ENCODE results near the gene TMEM185A.
"Not testable (repeated sequence)": the region's sequence is repeated elsewhere in the genome, so short reads cannot be mapped to it uniquely, and the experiment has no call there.

TMEM185A gene

GRCh38 chrX:149639568-149639967, 8.0 kb upstream of the TMEM185A start:
- ATAC-seq, result no peak
- Mint-ChIP-seq H3K4me1 (peaks cover 2% of the 10 kb centered on the region), H3K4me3 (no peak overlapping the region), H3K27ac (no peak overlapping the region), H3K27me3 (peaks cover 2% of the 10 kb centered on the region), H3K36me3 (ENCODE audit: low read depth) (no peaks in the 10 kb centered on the region), H3K9me3 (no peaks in the 10 kb centered on the region)
- DNase-seq, result no peak

GRCh38 chrX:149638860-149639259, 7.3 kb upstream of the TMEM185A start:
- peaks cover 2% of the 10 kb centered on the region for H3K4me1 Mint-ChIP-seq
- H3K9me3 Mint-ChIP-seq, result no peaks in the 10 kb centered on the region
- no peak for ATAC-seq
- peaks cover 2% of the 10 kb centered on the region for H3K27me3 Mint-ChIP-seq
- H3K4me3 Mint-ChIP-seq, result no peak overlapping the region
- DNase-seq, result no peak
- H3K27ac Mint-ChIP-seq, result no peak overlapping the region
- H3K36me3 Mint-ChIP-seq (ENCODE audit: low read depth), result no peaks in the 10 kb centered on the region

- no peak overlapping the region for H3K27ac Mint-ChIP-seq
- H3K27me3 Mint-ChIP-seq, result peaks cover 2% of the 10 kb centered on the region
- H3K4me1 Mint-ChIP-seq, result peaks cover 25% of the 10 kb centered on the region
- ATAC-seq, result no peak
- no peak overlapping the region for H3K4me3 Mint-ChIP-seq
- H3K36me3 Mint-ChIP-seq (ENCODE audit: low read depth), result no peaks in the 10 kb centered on the region
- no peak for DNase-seq
- no peaks in the 10 kb centered on the region for H3K9me3 Mint-ChIP-seq
These were observed 1.9 kb upstream of the TMEM185A start for GRCh38 chrX:149633511-149633910.

GRCh38 chrX:149630681-149631233, 835 bp downstream of the TMEM185A start:
- ATAC-seq, result no peak
- Mint-ChIP-seq H3K4me1 (peaks cover 37% of the 10 kb centered on the region), H3K27ac (peak overlapping the region; percentile 85), H3K9me3 (no peaks in the 10 kb centered on the region), H3K36me3 (ENCODE audit: low read depth) (no peaks in the 10 kb centered on the region), H3K27me3 (peaks cover 2% of the 10 kb centered on the region), H3K4me3 (peak overlapping the region; percentile 88)
- no peak for DNase-seq

GRCh38 chrX:149629730-149630387, 1.7 kb downstream of the TMEM185A start:
- Mint-ChIP-seq H3K4me1 (peaks cover 46% of the 10 kb centered on the region), H3K36me3 (ENCODE audit: low read depth) (no peaks in the 10 kb centered on the region), H3K9me3 (no peaks in the 10 kb centered on the region), H3K27me3 (peaks cover 2% of the 10 kb centered on the region), H3K27ac (no peak overlapping the region), H3K4me3 (peak overlapping the region; percentile 88)
- ATAC-seq (no peak), DNase-seq (no peak)

- no peak for ATAC-seq
- peaks cover 53% of the 10 kb centered on the region for H3K4me1 Mint-ChIP-seq
- no peaks in the 10 kb centered on the region for H3K36me3 Mint-ChIP-seq (ENCODE audit: low read depth)
- H3K27me3 Mint-ChIP-seq, result no peaks in the 10 kb centered on the region
- DNase-seq, result no peak
- no peaks in the 10 kb centered on the region for H3K9me3 Mint-ChIP-seq
- H3K27ac Mint-ChIP-seq, result no peak overlapping the region
- H3K4me3 Mint-ChIP-seq, result no peak overlapping the region
These were observed 2.8 kb downstream of the TMEM185A start for GRCh38 chrX:149628768-149629167.

- Mint-ChIP-seq H3K27ac (no peak overlapping the region), H3K27me3 (no peaks in the 10 kb centered on the region), H3K4me1 (peaks cover 54% of the 10 kb centered on the region), H3K4me3 (no peak overlapping the region), H3K36me3 (ENCODE audit: low read depth) (no peaks in the 10 kb centered on the region), H3K9me3 (no peaks in the 10 kb centered on the region)
- DNase-seq (no peak), ATAC-seq (no peak)
These were observed 3.3 kb downstream of the TMEM185A start for GRCh38 chrX:149628280-149628679.

- H3K27ac Mint-ChIP-seq; H3K27me3 Mint-ChIP-seq; H3K36me3 Mint-ChIP-seq (ENCODE audit: low read depth); DNase-seq; H3K4me3 Mint-ChIP-seq; H3K9me3 Mint-ChIP-seq; ATAC-seq: not testable (repeated sequence)
- peaks cover 52% of the 10 kb centered on the region for H3K4me1 Mint-ChIP-seq
These were observed 4.8 kb downstream of the TMEM185A start for GRCh38 chrX:149626829-149627228.

GRCh38 chrX:149619662-149620061, 11.9 kb downstream of the TMEM185A start:
- not testable (repeated sequence) for H3K4me3 Mint-ChIP-seq; ATAC-seq; DNase-seq; H3K27me3 Mint-ChIP-seq; H3K9me3 Mint-ChIP-seq; H3K36me3 Mint-ChIP-seq (ENCODE audit: low read depth); H3K27ac Mint-ChIP-seq
- peaks cover 12% of the 10 kb centered on the region for H3K4me1 Mint-ChIP-seq

GRCh38 chrX:149618871-149619270, 12.7 kb downstream of the TMEM185A start:
- Mint-ChIP-seq H3K36me3 (ENCODE audit: low read depth) (no peaks in the 10 kb centered on the region), H3K4me1 (peaks cover 11% of the 10 kb centered on the region), H3K9me3 (no peaks in the 10 kb centered on the region), H3K4me3 (no peak overlapping the region), H3K27me3 (no peaks in the 10 kb centered on the region), H3K27ac (no peak overlapping the region)
- no peak for DNase-seq
- no peak for ATAC-seq

GRCh38 chrX:149611623-149612175, 19.9 kb downstream of the TMEM185A start:
- no peaks in the 10 kb centered on the region for H3K9me3 Mint-ChIP-seq
- no peak overlapping the region for H3K4me3 Mint-ChIP-seq
- H3K27me3 Mint-ChIP-seq, result no peaks in the 10 kb centered on the region
- ATAC-seq (no peak), DNase-seq (no peak)
- H3K36me3 Mint-ChIP-seq (ENCODE audit: low read depth), result peaks cover 3% of the 10 kb centered on the region
- H3K27ac Mint-ChIP-seq, result no peak overlapping the region
- peaks cover 6% of the 10 kb centered on the region for H3K4me1 Mint-ChIP-seq

GRCh38 chrX:149610511-149610910, 21.1 kb downstream of the TMEM185A start:
- peaks cover 6% of the 10 kb centered on the region for H3K4me1 Mint-ChIP-seq
- no peaks in the 10 kb centered on the region for H3K27me3 Mint-ChIP-seq
- ATAC-seq (no peak), DNase-seq (no peak)
- no peak overlapping the region for H3K4me3 Mint-ChIP-seq
- no peaks in the 10 kb centered on the region for H3K9me3 Mint-ChIP-seq
- H3K36me3 Mint-ChIP-seq (ENCODE audit: low read depth), result peaks cover 3% of the 10 kb centered on the region
- H3K27ac Mint-ChIP-seq, result no peak overlapping the region

- H3K27me3 Mint-ChIP-seq, result no peaks in the 10 kb centered on the region
These were observed 23.9 kb downstream of the TMEM185A start for GRCh38 chrX:149607699-149608098.

GRCh38 chrX:149605248-149605885, 26.2 kb downstream of the TMEM185A start:
- not testable (repeated sequence) for DNase-seq; H3K4me3 Mint-ChIP-seq; H3K9me3 Mint-ChIP-seq; H3K27me3 Mint-ChIP-seq; H3K4me1 Mint-ChIP-seq; H3K36me3 Mint-ChIP-seq (ENCODE audit: low read depth); H3K27ac Mint-ChIP-seq; ATAC-seq

More at GRCh38 chrX:149607699-149608098, 23.9 kb downstream of the TMEM185A start:
- no peak for ATAC-seq
- Mint-ChIP-seq H3K4me1 (no peaks in the 10 kb centered on the region), H3K36me3 (ENCODE audit: low read depth) (peaks cover 4% of the 10 kb centered on the region), H3K27ac (no peak overlapping the region), H3K4me3 (no peak overlapping the region), H3K9me3 (no peaks in the 10 kb centered on the region)
- no peak for DNase-seq

GRCh38 chrX:149598603-149599002, 33.0 kb downstream of the TMEM185A start:
- H3K9me3 Mint-ChIP-seq; H3K27ac Mint-ChIP-seq; H3K4me3 Mint-ChIP-seq; ATAC-seq; H3K27me3 Mint-ChIP-seq; H3K4me1 Mint-ChIP-seq; H3K36me3 Mint-ChIP-seq (ENCODE audit: low read depth); DNase-seq: not testable (repeated sequence)

Measured in activated naive CD8-positive, alpha-beta T cell treated with anti-CD3 and anti-CD28 coated beads, Interleukin-2, amount 50 U/mL, for 24 hours (primary cell).